HCT116 (cell line): Measurements from ENCODE around the gene PTHLH. TPM values are rescaled to one million over a fixed set of nuclear protein-coding genes. Genes with fewer than 3 reads are reported as not detected.

ENCODE experiments used
- ATAC-seq: fragments of 200-7000 bp; cut with Tn5 transposase; 2 replicates; pipeline ENCODE4 v1.9.1; 2020; ENCODE audit warnings: mild to moderate bottlenecking, moderate library complexity
- BruUV-seq: library from RNA; stranded (reverse); fragments of 400-500 nt; replicated peaks from 2 replicates; lab custom pipeline; 2021; lab: Mats Ljungman, UMichigan
- CTCF ChIA-PET: fragments of 300-600 bp; sonication (Branson Sonifier 250); formaldehyde crosslinking; loops from one replicate; lab custom pipeline; 2021; ENCODE audit warnings: antibody characterized with exemption; lab: Charles Lee
- POLR2A ChIA-PET: fragments of 300-600, 350-600 bp; sonication (Branson Sonifier 250); formaldehyde crosslinking; loops from one replicate; lab custom pipeline; 2021; ENCODE audit warnings: antibody characterized with exemption; lab: Charles Lee
- RAD21 ChIA-PET, 2 experiments: fragments of 300-600 bp; sonication (Branson Sonifier 250); formaldehyde crosslinking; loops; one replicate each; lab custom pipeline; 2023; ENCODE audit warnings: low total read pairs in 2 of 2; ENCODE audit not compliant: uncharacterized antibody in 2 of 2, unreplicated experiment in 2 of 2, low non-redundant PET in 1 of 2; lab: Charles Lee
- DNase-seq: peaks from one replicate; pipeline ENCODE4 v3.0.0-alpha.2; 2010; ENCODE audit warnings: low read depth, low spot score
- H2AFZ ChIP-seq: fragments of 200-600 bp; shearing (Covaris generic), sonication (generic); 2 replicates; pipeline ENCODE4 v1.6.1; 2017; ENCODE audit warnings: low read depth, mixed run types, mixed read lengths, antibody characterized with exemption, low read length; ENCODE audit not compliant: poor library complexity, severe bottlenecking
- H3K27ac ChIP-seq: 2 replicates; pipeline ENCODE4 v1.5.1; 2012; ENCODE audit warnings: low read depth, low read length
- H3K27me3 ChIP-seq: fragments of 200-600 bp; sonication (generic); 2 replicates; pipeline ENCODE4 v1.6.1; 2016; ENCODE audit warnings: mixed run types, low read length, mixed read lengths; ENCODE audit not compliant: insufficient read depth
- H3K36me3 ChIP-seq, 2 experiments: fragments of 200-500 bp in 1 of 2; fragments of 200-600 bp in 1 of 2; sonication (Bioruptor generic) in 1 of 2; sonication (generic) in 1 of 2; 2 replicates each; pipeline versions ENCODE4 v1.5.1 to v1.6.1; 2014 to 2016; ENCODE audit warnings: low read length in 2 of 2, inconsistent platforms in 1 of 2, mixed read lengths in 1 of 2, mixed run types in 1 of 2; ENCODE audit not compliant: insufficient read depth in 2 of 2, control insufficient read depth in 1 of 2
- H3K4me1 ChIP-seq, 2 experiments: fragments of 200-600 bp in 1 of 2; sonication (generic) in 1 of 2; 2 replicates each; pipeline versions ENCODE4 v1.5.1 to v1.6.1; 2012 to 2017; ENCODE audit warnings: low read length in 2 of 2, inconsistent platforms in 1 of 2, mild to moderate bottlenecking in 1 of 2, mixed read lengths in 1 of 2, mixed run types in 1 of 2, moderate library complexity in 1 of 2; ENCODE audit not compliant: insufficient read depth in 2 of 2, control insufficient read depth in 1 of 2
- H3K4me2 ChIP-seq: fragments of 200-600 bp; sonication (generic); 2 replicates; pipeline ENCODE4 v1.6.1; 2017; ENCODE audit warnings: mixed run types, low read length, mixed read lengths
- H3K4me3 ChIP-seq, 2 experiments: fragments of 200-600 bp in 1 of 2; sonication (generic) in 1 of 2; replicated peaks in 1 of 2; 2 replicates each; pipeline ENCODE4 v1.5.1; 2011 to 2016; ENCODE audit warnings: low read length in 2 of 2, control low read depth in 1 of 2, low read depth in 1 of 2, mild to moderate bottlenecking in 1 of 2, mixed read lengths in 1 of 2, mixed run types in 1 of 2
- H3K79me2 ChIP-seq: fragments of 200-600 bp; sonication (generic); 2 replicates; pipeline ENCODE4 v1.6.1; 2017; ENCODE audit warnings: mild to moderate bottlenecking, mixed run types, low read length, moderate library complexity, mixed read lengths; ENCODE audit not compliant: insufficient read depth
- H3K9ac ChIP-seq: fragments of 200-600 bp; sonication (generic); 2 replicates; pipeline ENCODE4 v1.6.1; 2016; ENCODE audit warnings: low read length, mixed read lengths
- H3K9me2 ChIP-seq: fragments of 200-600 bp; sonication (generic), shearing (Covaris generic); 2 replicates; pipeline ENCODE4 v1.6.1; 2017; ENCODE audit warnings: mixed run types, mild to moderate bottlenecking, moderate library complexity; ENCODE audit not compliant: insufficient read depth
- H3K9me3 ChIP-seq, 2 experiments: fragments of 200-500 bp in 1 of 2; fragments of 200-600 bp in 1 of 2; sonication (Bioruptor generic) in 1 of 2; sonication (generic) in 1 of 2; 2 replicates each; pipeline ENCODE4 v1.6.1; 2014 to 2017; ENCODE audit warnings: low read length in 2 of 2, mixed read lengths in 2 of 2, inconsistent platforms in 1 of 2, low read depth in 1 of 2, mild to moderate bottlenecking in 1 of 2, mixed run types in 1 of 2, moderate library complexity in 1 of 2; ENCODE audit not compliant: control insufficient read depth in 1 of 2, insufficient read depth in 1 of 2
- H4K20me1 ChIP-seq: fragments of 200-600 bp; sonication (generic), shearing (Covaris generic); 2 replicates; pipeline ENCODE4 v1.6.1; 2017; ENCODE audit warnings: mixed run types, mild to moderate bottlenecking, moderate library complexity; ENCODE audit not compliant: insufficient read depth
- CBX3 ChIP-seq: IDR thresholded peaks from 2 replicates; pipeline ENCODE4 v1.6.1; 2012; ENCODE audit warnings: low read depth
- CTCF ChIP-seq, 3 experiments: fragments of 200-600 bp in 1 of 3; sonication (generic) in 1 of 3; IDR thresholded peaks in 2 of 3; conservative IDR thresholded peaks in 1 of 3; 2 replicates each; pipeline ENCODE4 v1.5.1; 2012 to 2017; ENCODE audit warnings: low read depth in 2 of 3, low read length in 2 of 3, antibody characterized with exemption in 1 of 3, borderline replicate concordance in 1 of 3, control low read depth in 1 of 3, mild to moderate bottlenecking in 1 of 3, mixed read lengths in 1 of 3, mixed run types in 1 of 3, moderate library complexity in 1 of 3; ENCODE audit not compliant: insufficient read depth in 1 of 3
- EZH2 ChIP-seq: fragments of 200-600 bp; sonication (generic); IDR thresholded peaks from 2 replicates; pipeline ENCODE4 v1.6.1; 2017; ENCODE audit warnings: antibody characterized with exemption, mixed run types
- EZH2phosphoT487 ChIP-seq: fragments of 200-600 bp; IDR thresholded peaks from 2 replicates; pipeline ENCODE4 v1.6.1; 2018; ENCODE audit warnings: antibody characterized with exemption, borderline replicate concordance
- FOSL1 ChIP-seq: IDR thresholded peaks from 2 replicates; pipeline ENCODE4 v1.6.1; 2012; ENCODE audit warnings: low read depth
- MAX ChIP-seq: IDR thresholded peaks from 2 replicates; pipeline ENCODE4 v1.6.1; 2012
- POLR2A ChIP-seq: IDR thresholded peaks from 2 replicates; pipeline ENCODE4 v1.7.0; 2011; ENCODE audit warnings: borderline replicate concordance; ENCODE audit not compliant: insufficient read depth, insufficient read length; ENCODE audit errors: extremely low read depth
- POLR2AphosphoS5 ChIP-seq: IDR thresholded peaks from 2 replicates; pipeline ENCODE4 v1.6.1; 2011; ENCODE audit warnings: mild to moderate bottlenecking, low read depth, low read length, moderate library complexity
- RAD21 ChIP-seq: IDR thresholded peaks from 2 replicates; pipeline ENCODE4 v1.6.1; 2012; ENCODE audit warnings: low read depth, mild to moderate bottlenecking
- REST ChIP-seq: IDR thresholded peaks from 2 replicates; pipeline ENCODE4 v1.6.1; 2012; ENCODE audit warnings: low read depth
- SP1 ChIP-seq: IDR thresholded peaks from 2 replicates; pipeline ENCODE4 v1.6.1; 2012; ENCODE audit warnings: low read depth
- SRF ChIP-seq: IDR thresholded peaks from 2 replicates; pipeline ENCODE4 v1.6.1; 2012; ENCODE audit warnings: low read depth
- TCF7L2 ChIP-seq: IDR thresholded peaks from 2 replicates; pipeline ENCODE4 v1.7.0; 2011; ENCODE audit warnings: borderline replicate concordance, inconsistent platforms; ENCODE audit not compliant: insufficient read depth, insufficient read length; ENCODE audit errors: extremely low read depth
- YY1 ChIP-seq: IDR thresholded peaks from 2 replicates; pipeline ENCODE4 v1.6.1; 2011; ENCODE audit warnings: low read length, low read depth, moderate library complexity, mild to moderate bottlenecking; ENCODE audit not compliant: insufficient replicate concordance; ENCODE audit errors: extremely low read depth
- ZFX ChIP-seq: fragments of 450-650 bp; IDR thresholded peaks from 2 replicates; pipeline ENCODE4 v1.6.1; 2017
- intact Hi-C: fragments of 100-400 bp; cut with micrococcal nuclease; formaldehyde crosslinking; loops from 2 replicates; pipeline ENCODE4 v1.10.0; 2022
- total RNA-seq: library from RNA; stranded (reverse); gene quantifications from one replicate; pipeline ENCODE4 v1.2.1, GENCODE V29; 2021; ENCODE audit not compliant: unreplicated experiment

PTHLH gene
- total RNA-seq, 1 experiment from 2014 or later: not detected

GRCh38 chr12:27967551-27968054 is 4.9 kb downstream of the PTHLH start:
- Histone ChIP-seq H3K9ac (no peak overlapping the region), H3K4me2 (peak overlapping the region; percentile 58; the same call in 1 of the 2 replicates), H3K4me3 (no peak overlapping the region)
- RAD21 ChIA-PET: no interaction called here
- no peak for DNase-seq
- ATAC-seq: no peak
- TF ChIP-seq POLR2A: no peak
- TF ChIP-seq, all 23 proteins: peak for 0
- no TSS peak for BruUV-seq
- Histone ChIP-seq H3K79me2 (no peaks in the 10 kb centered on the region), H3K9me2 (no peaks in the 10 kb centered on the region), H3K4me1 (peaks cover 17 to 43% of the 10 kb centered on the region in 2 experiments), H3K9me3 (no peaks in the 10 kb centered on the region), H3K27me3 (no peaks in the 10 kb centered on the region), H4K20me1 (no peaks in the 10 kb centered on the region), H3K36me3 (no peaks in the 10 kb centered on the region), H3K27ac (no peak overlapping the region), H2AFZ (peak overlapping the region; percentile 83)
- intact Hi-C loops: loop anchor here (10.0 kb wide), 1 partner anchor 207 kb away; no protein-coding TSS in a partner anchor
- POLR2A ChIA-PET: no interaction called here
- CTCF ChIA-PET: no interaction called here

- no peaks in the 10 kb centered on the region for H3K36me3 ChIP-seq
- peak; percentile 75 for ATAC-seq
- H3K79me2 ChIP-seq: no peaks in the 10 kb centered on the region
- no peak overlapping the region for H3K4me3 ChIP-seq
- no TSS peak for BruUV-seq
- H3K4me1 ChIP-seq: peaks cover 17 to 43% of the 10 kb centered on the region in 2 experiments
- H2AFZ ChIP-seq: peak overlapping the region; percentile 83
- no peaks in the 10 kb centered on the region for H4K20me1 ChIP-seq
- intact Hi-C loops: loop anchor here (10.0 kb wide), 1 partner anchor 208 kb away; no protein-coding TSS in a partner anchor
- ChIA-PET POLR2A (no interaction called here), CTCF (no interaction called here), RAD21 (no interaction called here)
- H3K9me2 ChIP-seq: no peaks in the 10 kb centered on the region
- no peaks in the 10 kb centered on the region for H3K9me3 ChIP-seq
- H3K27me3 ChIP-seq: no peaks in the 10 kb centered on the region
- H3K9ac ChIP-seq: no peak overlapping the region
- peak; percentile 82 for DNase-seq
- peak overlapping the region; percentile 58 for H3K4me2 ChIP-seq
- no peak overlapping the region for H3K27ac ChIP-seq
- no peak for TF ChIP-seq YY1
- TF ChIP-seq SRF: no peak; the same call in 1 of the 2 replicates
- no peak for TF ChIP-seq POLR2AphosphoS5
- peak; percentile 37 for TF ChIP-seq MAX
- no peak for TF ChIP-seq EZH2phosphoT487
- peak; percentile 13 for TF ChIP-seq TCF7L2
- TF ChIP-seq SP1: peak; percentile 43; the same call in 1 of the 2 replicates
- peak; percentile 31; the same call in 1 of the 2 replicates for TF ChIP-seq CBX3
- no peak for TF ChIP-seq ZFX
- no peak for TF ChIP-seq RAD21
- TF ChIP-seq CTCF (IDR thresholded peaks at IDR 0.05 in 2 of 3, conservative IDR thresholded peaks at IDR 0.05 in 1 of 3; ENCODE audit: borderline replicate concordance in 1 of 3, insufficient read depth in 1 of 3, low read depth in 2 of 3, low read length in 2 of 3): no peak
- no peak for TF ChIP-seq POLR2A
- TF ChIP-seq FOSL1: peak; percentile 91
- no peak for TF ChIP-seq REST
- no peak for TF ChIP-seq EZH2
These were observed 5.7 kb downstream of the PTHLH start for GRCh38 chr12:27966870-27967269.
